ENCODE results near the gene CHD5. TPM values are rescaled to one million over a fixed set of nuclear protein-coding genes. Genes with fewer than 3 reads are reported as not detected.

The CHD5 gene
- total RNA-seq, 4 donors from 2014 or later = 0.05 TPM; not detected in 3

DNA sequence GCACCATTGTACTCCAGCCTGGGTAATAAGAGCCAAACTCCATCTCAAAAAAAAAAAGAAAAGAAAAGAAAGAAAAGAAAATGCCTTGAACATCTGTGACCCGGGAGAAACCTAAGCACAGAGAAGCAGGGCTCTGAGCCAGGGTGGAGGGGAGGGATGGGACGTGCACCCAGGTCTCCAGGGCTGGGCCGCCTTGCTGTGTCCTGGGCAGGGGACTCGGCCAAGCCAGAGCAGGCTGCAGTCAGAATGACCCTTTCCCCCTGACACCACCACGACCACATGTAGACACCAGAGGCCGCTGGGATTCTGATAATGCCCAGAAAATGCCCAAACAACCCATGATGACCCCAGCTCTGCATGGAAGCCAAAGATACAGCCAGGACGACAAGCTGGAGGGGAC, 17.8 kb downstream of the CHD5 start:
- no peaks in the 10 kb centered on the region for H3K36me3 ChIP-seq
- peaks cover 7 to 18% (median 8%) of the 10 kb centered on the region in 3 donors for H3K27me3 ChIP-seq
- no peak for DNase-seq
- intact Hi-C loops (cut with DNase I; ENCODE audit: low total_unique reads) = no loop called here
- no peaks in the 10 kb centered on the region for H3K9me3 ChIP-seq
- no peaks in the 10 kb centered on the region for H3K4me1 ChIP-seq
- no peak overlapping the region for H3K27ac ChIP-seq
- in situ Hi-C loops (cut with MboI; ENCODE audit: low sequenced_read_pairs in 4 of 4) = no loop called here
- ATAC-seq = no peak
- TF ChIP-seq, protein P1, sequence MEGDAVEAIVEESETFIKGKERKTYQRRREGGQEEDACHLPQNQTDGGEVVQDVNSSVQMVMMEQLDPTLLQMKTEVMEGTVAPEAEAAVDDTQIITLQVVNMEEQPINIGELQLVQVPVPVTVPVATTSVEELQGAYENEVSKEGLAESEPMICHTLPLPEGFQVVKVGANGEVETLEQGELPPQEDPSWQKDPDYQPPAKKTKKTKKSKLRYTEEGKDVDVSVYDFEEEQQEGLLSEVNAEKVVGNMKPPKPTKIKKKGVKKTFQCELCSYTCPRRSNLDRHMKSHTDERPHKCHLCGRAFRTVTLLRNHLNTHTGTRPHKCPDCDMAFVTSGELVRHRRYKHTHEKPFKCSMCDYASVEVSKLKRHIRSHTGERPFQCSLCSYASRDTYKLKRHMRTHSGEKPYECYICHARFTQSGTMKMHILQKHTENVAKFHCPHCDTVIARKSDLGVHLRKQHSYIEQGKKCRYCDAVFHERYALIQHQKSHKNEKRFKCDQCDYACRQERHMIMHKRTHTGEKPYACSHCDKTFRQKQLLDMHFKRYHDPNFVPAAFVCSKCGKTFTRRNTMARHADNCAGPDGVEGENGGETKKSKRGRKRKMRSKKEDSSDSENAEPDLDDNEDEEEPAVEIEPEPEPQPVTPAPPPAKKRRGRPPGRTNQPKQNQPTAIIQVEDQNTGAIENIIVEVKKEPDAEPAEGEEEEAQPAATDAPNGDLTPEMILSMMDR (IDR thresholded peaks at IDR 0.05 in 4 of 5, conservative IDR thresholded peaks at IDR 0.05 in 1 of 5) = no peak
- no peak for TF ChIP-seq POLR2A (IDR thresholded peaks at IDR 0.05)
- no peak overlapping the region for H3K4me3 ChIP-seq

DNA sequence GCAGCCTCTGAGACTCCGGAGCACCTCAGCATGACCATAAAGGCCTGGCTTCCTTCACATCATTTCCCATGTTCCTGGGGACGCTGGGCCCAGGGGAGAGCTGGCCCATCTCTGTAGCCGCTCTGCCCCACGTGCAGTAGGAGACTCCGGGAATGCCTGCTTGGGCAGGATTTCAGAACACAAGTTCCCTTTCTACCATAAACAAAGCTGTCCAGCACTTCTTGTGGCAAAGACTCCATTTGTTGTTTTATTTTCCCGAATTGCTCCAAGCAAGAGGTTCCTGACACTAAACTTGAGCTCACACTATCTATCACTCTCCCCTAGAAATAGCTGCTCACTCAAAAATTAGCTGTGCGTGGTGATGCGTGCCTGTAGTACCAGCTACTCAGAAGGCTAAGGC, 21.9 kb downstream of the CHD5 start:
- Histone ChIP-seq H3K27ac (no peak overlapping the region), H3K36me3 (no peaks in the 10 kb centered on the region), H3K4me3 (no peak overlapping the region), H3K9me3 (no peaks in the 10 kb centered on the region), H3K4me1 (no peaks in the 10 kb centered on the region), H3K27me3 (peaks cover 7 to 18% (median 8%) of the 10 kb centered on the region in 3 donors)
- DNase-seq (no peak), ATAC-seq (no peak)
- intact Hi-C loops (cut with DNase I; ENCODE audit: low total_unique reads) = no loop called here
- TF ChIP-seq POLR2A (IDR thresholded peaks at IDR 0.05) = no peak
- TF ChIP-seq, protein P1 (IDR thresholded peaks at IDR 0.05 in 4 of 5, conservative IDR thresholded peaks at IDR 0.05 in 1 of 5) = no peak
- in situ Hi-C loops (cut with MboI; ENCODE audit: low sequenced_read_pairs in 4 of 4) = no loop called here

DNA sequence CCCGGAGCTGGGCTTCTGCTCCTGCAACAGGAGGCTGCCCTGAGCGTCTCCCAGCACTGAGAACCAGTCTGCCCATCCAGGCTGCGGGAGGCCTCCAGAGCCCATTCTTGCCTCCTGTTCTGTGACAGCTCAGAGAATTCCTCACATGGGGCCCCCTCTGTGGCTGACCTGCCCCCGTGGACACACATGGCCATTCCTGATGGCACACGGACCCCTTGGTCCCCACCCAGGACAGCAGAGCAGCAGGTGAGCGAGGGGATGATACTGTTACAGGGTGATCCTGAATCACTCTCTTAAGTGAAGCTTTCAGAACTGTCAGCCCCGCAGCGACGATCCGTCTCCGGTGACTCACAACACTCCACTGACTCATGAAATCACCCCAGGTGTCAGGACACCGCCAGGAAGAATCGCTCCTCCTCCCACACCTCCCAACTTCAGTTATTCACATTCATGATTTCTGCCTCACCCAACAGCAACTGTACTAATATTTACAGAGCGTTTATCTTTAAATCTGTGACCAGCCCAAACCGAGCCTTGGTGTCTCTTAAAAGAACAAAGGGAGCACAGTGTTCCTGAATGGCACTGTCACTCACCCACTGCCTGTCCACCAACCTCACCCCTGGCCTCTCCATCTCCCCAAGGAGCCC, 22.5 kb downstream of the CHD5 start:
- ATAC-seq (no peak), DNase-seq (no peak)
- H3K27ac ChIP-seq = no peak overlapping the region
- intact Hi-C loops (cut with DNase I; ENCODE audit: low total_unique reads) = no loop called here
- H3K9me3 ChIP-seq = no peaks in the 10 kb centered on the region
- H3K4me3 ChIP-seq = no peak overlapping the region
- no peaks in the 10 kb centered on the region for H3K4me1 ChIP-seq
- no peaks in the 10 kb centered on the region for H3K36me3 ChIP-seq
- in situ Hi-C loops (cut with MboI; ENCODE audit: low sequenced_read_pairs in 4 of 4) = no loop called here
- TF ChIP-seq, protein P1 (IDR thresholded peaks at IDR 0.05 in 4 of 5, conservative IDR thresholded peaks at IDR 0.05 in 1 of 5) = no peak
- TF ChIP-seq POLR2A (IDR thresholded peaks at IDR 0.05) = no peak
- H3K27me3 ChIP-seq = peaks cover 3 to 18% (median 8%) of the 10 kb centered on the region in 3 donors

DNA sequence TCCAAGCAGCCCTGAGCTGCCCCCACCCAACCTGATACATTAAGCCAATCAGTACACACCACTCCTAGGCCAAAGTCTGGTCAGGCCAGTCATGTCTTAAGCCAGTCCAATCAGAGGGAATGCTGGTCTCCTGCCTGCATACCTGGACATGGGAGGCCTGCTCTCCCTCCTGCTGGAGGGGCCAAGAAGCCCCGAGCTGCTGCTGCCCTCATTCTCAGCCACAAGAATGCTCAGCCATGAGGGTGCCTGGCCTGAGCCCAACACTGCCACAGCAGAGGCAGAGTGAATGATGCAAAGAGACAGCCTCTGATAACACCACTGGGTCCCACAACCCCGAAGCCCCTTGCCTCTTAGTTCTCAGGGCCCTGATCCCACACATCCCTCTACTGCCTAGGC, 23.0 kb downstream of the CHD5 start:
- intact Hi-C loops (cut with DNase I; ENCODE audit: low total_unique reads) = no loop called here
- Histone ChIP-seq H3K4me1 (no peaks in the 10 kb centered on the region), H3K4me3 (no peak overlapping the region), H3K27me3 (peaks cover 0 to 13% (median 8%) of the 10 kb centered on the region in 3 donors), H3K9me3 (no peaks in the 10 kb centered on the region), H3K27ac (no peak overlapping the region), H3K36me3 (no peaks in the 10 kb centered on the region)
- DNase-seq (no peak), ATAC-seq (no peak)
- no peak for TF ChIP-seq POLR2A (IDR thresholded peaks at IDR 0.05)
- TF ChIP-seq, protein P1 (IDR thresholded peaks at IDR 0.05 in 4 of 5, conservative IDR thresholded peaks at IDR 0.05 in 1 of 5) = no peak
- in situ Hi-C loops (cut with MboI; ENCODE audit: low sequenced_read_pairs in 4 of 4) = no loop called here

All from gastrocnemius medialis (tissue), 4 donors.